H9 (cell line): ENCODE results near the gene C11orf21. TPM values are rescaled to one million over a fixed set of nuclear protein-coding genes. Genes with fewer than 3 reads are reported as not detected.

Experiments
- DNase-seq: peaks from one replicate; pipeline ENCODE4 v3.0.0-alpha.2; 2017
- H2AFZ ChIP-seq: one replicate; pipeline ENCODE4 v1.6.1; 2013; ENCODE audit warnings: mild to moderate bottlenecking, low read length, control low read depth, moderate library complexity
- H2AK5ac ChIP-seq: 2 replicates; pipeline ENCODE4 v1.6.1; 2013; ENCODE audit warnings: low read length, control low read depth, mixed read lengths; ENCODE audit not compliant: insufficient read length
- H2BK120ac ChIP-seq: one replicate; pipeline ENCODE4 v1.6.1; 2013; ENCODE audit warnings: low read depth, mild to moderate bottlenecking, low read length, control low read depth, inconsistent platforms; ENCODE audit not compliant: poor library complexity, severe bottlenecking
- H2BK12ac ChIP-seq: 2 replicates; pipeline ENCODE4 v1.6.1; 2013; ENCODE audit warnings: low read length, control low read depth, mixed read lengths, low read depth; ENCODE audit not compliant: insufficient read length
- H2BK15ac ChIP-seq: 2 replicates; pipeline ENCODE4 v1.6.1; 2013; ENCODE audit warnings: low read depth, low read length, control low read depth
- H2BK20ac ChIP-seq: one replicate; pipeline ENCODE4 v1.6.1; 2013; ENCODE audit warnings: low read depth, mild to moderate bottlenecking, low read length, control low read depth, inconsistent platforms; ENCODE audit not compliant: poor library complexity, severe bottlenecking
- H2BK5ac ChIP-seq: 2 replicates; pipeline ENCODE4 v1.6.1; 2013; ENCODE audit warnings: low read length, control low read depth, mixed read lengths; ENCODE audit not compliant: insufficient read length
- H3K14ac ChIP-seq: 2 replicates; pipeline ENCODE4 v1.6.1; 2013; ENCODE audit warnings: low read length, control low read depth; ENCODE audit not compliant: insufficient read depth
- H3K18ac ChIP-seq: 2 replicates; pipeline ENCODE4 v1.6.1; 2013; ENCODE audit warnings: low read depth, mild to moderate bottlenecking, mixed read lengths, low read length, control low read depth; ENCODE audit not compliant: insufficient read length
- H3K23ac ChIP-seq: 2 replicates; pipeline ENCODE4 v1.6.1; 2013; ENCODE audit warnings: low read length, control low read depth, mixed read lengths, low read depth; ENCODE audit not compliant: insufficient read length
- H3K23me2 ChIP-seq: 2 replicates; pipeline ENCODE4 v1.6.1; 2013; ENCODE audit warnings: low read depth, mild to moderate bottlenecking, mixed read lengths, low read length, control low read depth; ENCODE audit not compliant: insufficient read length, poor library complexity, severe bottlenecking
- H3K27ac ChIP-seq: 2 replicates; pipeline ENCODE4 v1.5.1; 2013; ENCODE audit warnings: low read length, control low read depth, mixed read lengths, low read depth; ENCODE audit not compliant: insufficient read length
- H3K27me3 ChIP-seq: 2 replicates; pipeline ENCODE4 v1.6.1; 2013; ENCODE audit warnings: low read length, control low read depth, inconsistent platforms; ENCODE audit not compliant: insufficient read depth
- H3K4ac ChIP-seq: 2 replicates; pipeline ENCODE4 v1.6.1; 2013; ENCODE audit warnings: low read depth, mild to moderate bottlenecking, control low read depth, inconsistent platforms, low read length, moderate library complexity
- H3K4me1 ChIP-seq: 2 replicates; pipeline ENCODE4 v1.6.1; 2013; ENCODE audit warnings: low read length, control low read depth, inconsistent platforms; ENCODE audit not compliant: insufficient read depth
- H3K4me2 ChIP-seq: 2 replicates; pipeline ENCODE4 v1.6.1; 2013; ENCODE audit warnings: low read length, control low read depth, mixed read lengths; ENCODE audit not compliant: insufficient read length, insufficient read depth
- H3K56ac ChIP-seq: 2 replicates; pipeline ENCODE4 v1.6.1; 2013; ENCODE audit warnings: low read depth, mild to moderate bottlenecking, mixed read lengths, low read length, control low read depth; ENCODE audit not compliant: insufficient read length
- H3K79me1 ChIP-seq: 2 replicates; pipeline ENCODE4 v1.6.1; 2013; ENCODE audit warnings: low read depth, mild to moderate bottlenecking, moderate library complexity, low read length, control low read depth, inconsistent platforms; ENCODE audit not compliant: insufficient read depth, poor library complexity, severe bottlenecking
- H3K79me2 ChIP-seq: 2 replicates; pipeline ENCODE4 v1.6.1; 2013; ENCODE audit warnings: low read length, control low read depth, inconsistent platforms; ENCODE audit not compliant: insufficient read depth
- H3K9ac ChIP-seq: 2 replicates; pipeline ENCODE4 v1.6.1; 2013; ENCODE audit warnings: low read length, control low read depth, mixed read lengths; ENCODE audit not compliant: insufficient read length; ENCODE audit errors: extremely low read depth
- H3K9me3 ChIP-seq: one replicate; pipeline ENCODE4 v1.6.1; 2013; ENCODE audit warnings: low read depth, low read length, inconsistent platforms; ENCODE audit not compliant: control insufficient read depth
- H3T11ph ChIP-seq: one replicate; pipeline ENCODE4 v1.6.1; 2013; ENCODE audit warnings: mild to moderate bottlenecking, low read length, control low read depth, inconsistent platforms
- H4K20me1 ChIP-seq: one replicate; pipeline ENCODE4 v1.6.1; 2013; ENCODE audit not compliant: control insufficient read depth, insufficient read length, insufficient read depth
- H4K5ac ChIP-seq: 2 replicates; pipeline ENCODE4 v1.6.1; 2013; ENCODE audit warnings: low read depth, mild to moderate bottlenecking, mixed read lengths, low read length, control low read depth; ENCODE audit not compliant: insufficient read length
- H4K8ac ChIP-seq: replicated peaks from 2 replicates; pipeline ENCODE4 v1.6.1; 2013; ENCODE audit warnings: low read length, control low read depth, mixed read lengths, low read depth; ENCODE audit not compliant: insufficient read length
- H4K91ac ChIP-seq: 2 replicates; pipeline ENCODE4 v1.6.1; 2013; ENCODE audit warnings: low read depth, mild to moderate bottlenecking, moderate library complexity, mixed read lengths, low read length, control low read depth; ENCODE audit not compliant: insufficient read length
- H3K27ac Mint-ChIP-seq, 3 experiments: 2 replicates in 2 of 3; 3 replicates in 1 of 3; pipeline ENCODE4 v1.8.0; 2020 to 2021; ENCODE audit warnings: mixed read lengths in 3 of 3, mild to moderate bottlenecking in 1 of 3, moderate library complexity in 1 of 3
- H3K27me3 Mint-ChIP-seq: 2 replicates; pipeline ENCODE4 v1.8.0; 2021; ENCODE audit warnings: low read depth, mild to moderate bottlenecking, moderate library complexity, mixed read lengths
- H3K36me3 Mint-ChIP-seq, 3 experiments: 2 replicates in 2 of 3; 3 replicates in 1 of 3; pipeline ENCODE4 v1.8.0; 2020 to 2021; ENCODE audit warnings: low read depth in 3 of 3, mixed read lengths in 3 of 3; ENCODE audit not compliant: insufficient read depth in 1 of 3
- H3K4me1 Mint-ChIP-seq, 2 experiments: 2 replicates each; pipeline ENCODE4 v1.8.0; 2020; ENCODE audit warnings: mixed read lengths in 2 of 2
- H3K4me3 Mint-ChIP-seq, 2 experiments: 2 replicates in 1 of 2; 3 replicates in 1 of 2; pipeline ENCODE4 v1.8.0; 2020 to 2021; ENCODE audit warnings: mild to moderate bottlenecking in 2 of 2, mixed read lengths in 2 of 2, moderate library complexity in 1 of 2
- H3K9me3 Mint-ChIP-seq, 2 experiments: 2 replicates in 1 of 2; 3 replicates in 1 of 2; pipeline ENCODE4 v1.8.0; 2020; ENCODE audit warnings: mild to moderate bottlenecking in 2 of 2, mixed read lengths in 2 of 2, moderate library complexity in 1 of 2
- WGBS: extraction: QIAGEN DNeasy Blood & Tissue Kit; methylation state at CpG from one replicate; pipeline ENCODE4 v1.1.7; 2013; ENCODE audit warnings: missing lambda C conversion rate, low lambda C conversion rate, mixed read lengths; ENCODE audit not compliant: insufficient read length; ENCODE audit errors: extremely low coverage; 5-methylcytosine and 5-hydroxymethylcytosine counted together
- total RNA-seq: library from RNA; stranded (reverse); gene quantifications from 2 replicates; pipeline ENCODE4 v1.2.1, GENCODE V29; 2021
- TF ChIP-seq, protein P1 (sequence below): fragments of 200-600 bp; sonication (generic); conservative IDR thresholded peaks from 3 replicates; pipeline ENCODE4 v1.8.0; 2021; ENCODE audit warnings: antibody characterized with exemption, mild to moderate bottlenecking

C11orf21 gene
- total RNA-seq, 1 experiment from 2014 or later = not detected

DNA sequence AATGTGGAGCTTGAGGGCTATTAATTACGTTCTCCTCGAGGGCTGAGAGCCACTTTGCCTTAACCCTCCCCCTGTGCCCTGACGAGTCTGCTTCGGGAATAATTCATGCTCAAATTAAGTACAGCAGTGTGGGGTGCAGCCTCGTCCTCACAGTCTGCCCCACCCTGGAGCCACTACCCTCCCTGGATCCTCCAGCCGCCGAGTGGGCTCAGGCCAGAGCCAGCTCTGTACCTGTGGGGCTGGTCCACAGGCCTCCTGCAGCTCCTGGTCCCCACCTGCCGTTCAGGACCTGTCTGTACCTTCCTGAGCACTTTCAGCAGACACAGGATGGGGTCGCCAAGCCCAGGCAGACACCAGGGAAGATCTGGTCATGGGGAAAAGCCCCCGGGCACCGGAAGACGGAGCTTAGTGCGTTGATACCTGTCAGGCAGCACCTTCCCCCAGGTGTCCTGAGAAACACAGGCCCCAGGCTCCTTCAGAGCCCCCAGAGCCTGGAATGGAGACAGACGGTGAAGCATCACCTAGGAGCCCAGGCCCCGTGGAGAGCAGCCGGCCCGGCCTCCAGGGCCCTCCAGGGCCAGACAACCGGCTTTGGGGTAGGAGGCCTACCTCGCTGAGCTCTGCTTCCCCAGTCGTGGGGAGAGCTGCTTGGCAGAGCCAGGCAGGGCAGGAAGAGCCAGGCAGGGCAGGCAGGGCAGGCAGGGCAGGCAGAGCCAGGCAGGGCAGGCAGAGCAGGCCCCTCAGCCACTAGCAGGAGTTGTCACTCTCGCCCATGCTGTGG is 9.8 kb upstream of the C11orf21 start:
- H3K23ac ChIP-seq = no peak overlapping the region
- H3K27ac Mint-ChIP-seq = no peak overlapping the region
- H3K27me3 Mint-ChIP-seq = peaks cover 1% of the 10 kb centered on the region; the same call in 1 of the 2 replicates
- H3T11ph ChIP-seq = no peak overlapping the region
- H2AFZ ChIP-seq = no peak overlapping the region
- no peak overlapping the region for H3K18ac ChIP-seq
- H3K9me3 Mint-ChIP-seq = no peaks in the 10 kb centered on the region; a peak in 1 of 5 replicates
- WGBS = no CpG with 5 or more reads among the region's 21 CpGs
- H2BK5ac ChIP-seq = no peak overlapping the region
- no peaks in the 10 kb centered on the region for H3K79me2 ChIP-seq
- H3K4ac ChIP-seq = no peak overlapping the region
- H3K36me3 Mint-ChIP-seq = no peaks in the 10 kb centered on the region
- no peak overlapping the region for H3K4me2 ChIP-seq
- no peak overlapping the region for H4K91ac ChIP-seq
- H2AK5ac ChIP-seq = no peak overlapping the region
- no peaks in the 10 kb centered on the region for H3K23me2 ChIP-seq
- H2BK20ac ChIP-seq = no peak overlapping the region
- TF ChIP-seq, protein P1, sequence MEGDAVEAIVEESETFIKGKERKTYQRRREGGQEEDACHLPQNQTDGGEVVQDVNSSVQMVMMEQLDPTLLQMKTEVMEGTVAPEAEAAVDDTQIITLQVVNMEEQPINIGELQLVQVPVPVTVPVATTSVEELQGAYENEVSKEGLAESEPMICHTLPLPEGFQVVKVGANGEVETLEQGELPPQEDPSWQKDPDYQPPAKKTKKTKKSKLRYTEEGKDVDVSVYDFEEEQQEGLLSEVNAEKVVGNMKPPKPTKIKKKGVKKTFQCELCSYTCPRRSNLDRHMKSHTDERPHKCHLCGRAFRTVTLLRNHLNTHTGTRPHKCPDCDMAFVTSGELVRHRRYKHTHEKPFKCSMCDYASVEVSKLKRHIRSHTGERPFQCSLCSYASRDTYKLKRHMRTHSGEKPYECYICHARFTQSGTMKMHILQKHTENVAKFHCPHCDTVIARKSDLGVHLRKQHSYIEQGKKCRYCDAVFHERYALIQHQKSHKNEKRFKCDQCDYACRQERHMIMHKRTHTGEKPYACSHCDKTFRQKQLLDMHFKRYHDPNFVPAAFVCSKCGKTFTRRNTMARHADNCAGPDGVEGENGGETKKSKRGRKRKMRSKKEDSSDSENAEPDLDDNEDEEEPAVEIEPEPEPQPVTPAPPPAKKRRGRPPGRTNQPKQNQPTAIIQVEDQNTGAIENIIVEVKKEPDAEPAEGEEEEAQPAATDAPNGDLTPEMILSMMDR = no peak
- no peak overlapping the region for H2BK120ac ChIP-seq
- no peak overlapping the region for H2BK15ac ChIP-seq
- no peak overlapping the region for H4K8ac ChIP-seq
- no peaks in the 10 kb centered on the region for H3K9me3 ChIP-seq
- no peak overlapping the region for H3K9ac ChIP-seq
- DNase-seq = no peak
- H3K27me3 ChIP-seq = no peaks in the 10 kb centered on the region
- H3K4me1 Mint-ChIP-seq = no peaks in the 10 kb centered on the region
- H3K14ac ChIP-seq = no peak overlapping the region; the same call in 1 of the 2 replicates
- H3K4me3 Mint-ChIP-seq = no peak overlapping the region
- no peaks in the 10 kb centered on the region for H3K79me1 ChIP-seq
- H3K27ac ChIP-seq = no peak overlapping the region
- no peak overlapping the region for H3K56ac ChIP-seq
- no peak overlapping the region for H4K5ac ChIP-seq
- no peaks in the 10 kb centered on the region for H3K4me1 ChIP-seq
- H4K20me1 ChIP-seq = no peaks in the 10 kb centered on the region
- H2BK12ac ChIP-seq = no peak overlapping the region
